Liver (tissue), 9 donors: ENCODE measurements around the gene TMEM47. TPM values are rescaled to one million over a fixed set of nuclear protein-coding genes. Genes with fewer than 3 reads are reported as not detected.

Experiments used
- DNase-seq: peaks from one replicate; pipeline ENCODE4 v3.0.0-alpha.2; 2017; ENCODE audit warnings: low spot score
- H3K27ac ChIP-seq, 2 donors: one replicate each; pipeline ENCODE4 v1.7.0; 2013; ENCODE audit warnings: inconsistent platforms in 2 of 2, low read length in 2 of 2, control low read depth in 1 of 2, low read depth in 1 of 2, mild to moderate bottlenecking in 1 of 2
- H3K27me3 ChIP-seq, 4 donors: one replicate each; pipeline versions ENCODE4 v1.6.1 to v1.7.0; 2013; ENCODE audit warnings: low read length in 3 of 4, inconsistent platforms in 1 of 4, mild to moderate bottlenecking in 1 of 4, moderate library complexity in 1 of 4; ENCODE audit not compliant: control insufficient read depth in 4 of 4, insufficient read depth in 4 of 4
- H3K36me3 ChIP-seq, 4 donors: one replicate each; pipeline versions ENCODE4 v1.6.1 to v1.7.0; 2013; ENCODE audit warnings: low read length in 3 of 4, mild to moderate bottlenecking in 3 of 4, low read depth in 1 of 4, moderate library complexity in 1 of 4; ENCODE audit not compliant: control insufficient read depth in 4 of 4, insufficient read depth in 3 of 4
- H3K4me1 ChIP-seq, 4 donors: one replicate each; pipeline versions ENCODE4 v1.6.1 to v1.7.0; 2013; ENCODE audit warnings: low read length in 3 of 4, mild to moderate bottlenecking in 3 of 4, moderate library complexity in 1 of 4; ENCODE audit not compliant: control insufficient read depth in 4 of 4, insufficient read depth in 4 of 4
- H3K4me3 ChIP-seq, 3 donors: one replicate each; pipeline versions ENCODE4 v1.6.1 to v1.7.0; 2013; ENCODE audit warnings: low read length in 3 of 3, control low read depth in 1 of 3, low read depth in 1 of 3, mild to moderate bottlenecking in 1 of 3
- H3K9ac ChIP-seq, 2 donors: one replicate each; pipeline ENCODE4 v1.7.0; 2013; ENCODE audit warnings: low read length in 2 of 2, mild to moderate bottlenecking in 2 of 2, moderate library complexity in 2 of 2, control low read depth in 1 of 2, low read depth in 1 of 2
- H3K9me3 ChIP-seq, 4 donors: one replicate each; pipeline versions ENCODE4 v1.6.1 to v1.7.0; 2013; ENCODE audit warnings: low read length in 3 of 4; ENCODE audit not compliant: control insufficient read depth in 4 of 4
- EGR1 ChIP-seq, 2 donors: IDR thresholded peaks; 2 replicates each; pipeline ENCODE4 v1.6.1; 2016 to 2018; ENCODE audit warnings: antibody characterized with exemption in 2 of 2, low read depth in 2 of 2
- FOXA1 ChIP-seq: IDR thresholded peaks from 2 replicates; pipeline ENCODE4 v1.6.1; 2016; ENCODE audit warnings: antibody characterized with exemption
- FOXA2 ChIP-seq: IDR thresholded peaks from 2 replicates; pipeline ENCODE4 v1.6.1; 2016; ENCODE audit warnings: antibody characterized with exemption
- HNF4A ChIP-seq, 2 donors: conservative IDR thresholded peaks; 2 replicates each; pipeline ENCODE4 v1.6.1; 2016; ENCODE audit warnings: antibody characterized with exemption in 2 of 2, mild to moderate bottlenecking in 2 of 2
- NR2F2 ChIP-seq: IDR thresholded peaks from 2 replicates; pipeline ENCODE4 v1.6.1; 2016; ENCODE audit warnings: antibody characterized with exemption
- RAD21 ChIP-seq, 2 donors: IDR thresholded peaks; 2 replicates each; pipeline ENCODE4 v1.6.1; 2016; ENCODE audit warnings: antibody characterized with exemption in 2 of 2, mild to moderate bottlenecking in 2 of 2
- RXRA ChIP-seq, 2 donors: IDR thresholded peaks; 2 replicates each; pipeline ENCODE4 v1.6.1; 2017 to 2018; ENCODE audit warnings: antibody characterized with exemption in 2 of 2, mild to moderate bottlenecking in 1 of 2
- SP1 ChIP-seq: IDR thresholded peaks from 2 replicates; pipeline ENCODE4 v1.6.1; 2018; ENCODE audit warnings: antibody characterized with exemption, mild to moderate bottlenecking
- TAF1 ChIP-seq: conservative IDR thresholded peaks from 2 replicates; pipeline ENCODE4 v1.6.1; 2016; ENCODE audit warnings: antibody characterized with exemption, mild to moderate bottlenecking
- YY1 ChIP-seq: IDR thresholded peaks from 2 replicates; pipeline ENCODE4 v1.6.1; 2016; ENCODE audit warnings: antibody characterized with exemption, mild to moderate bottlenecking
- WGBS: extraction: QIAGEN DNeasy Blood & Tissue Kit; methylation state at CpG from one replicate; pipeline ENCODE4 v1.1.7; 2013; 5-methylcytosine and 5-hydroxymethylcytosine counted together
- polyA plus RNA-seq, 2 donors: library from polyadenylated mRNA; stranded (reverse) in 1 of 2; unstranded in 1 of 2; fragments of 200-250 nt in 1 of 2; fragments of >200 nt in 1 of 2; fragmentation: Nextera tagmentation in 1 of 2; extraction: Ambion mirVana in 1 of 2; gene quantifications; one replicate each; pipeline versions ENCODE4 v1.2.1 to v1.2.3, GENCODE V29; 2013 to 2015
- total RNA-seq, 2 donors: library from RNA; depleted of rRNA; stranded (reverse); fragments of >200 nt; gene quantifications; one replicate each; pipeline ENCODE4 v1.2.3, GENCODE V29; 2014
- TF ChIP-seq, protein P1 (sequence below): IDR thresholded peaks from 2 replicates; pipeline ENCODE4 v1.6.1; 2016; ENCODE audit warnings: antibody characterized with exemption
- TF ChIP-seq, protein P2 (sequence below): IDR thresholded peaks from 2 replicates; pipeline ENCODE4 v1.6.1; 2016; ENCODE audit warnings: antibody characterized with exemption
- TF ChIP-seq, protein P3 (sequence below): fragments of 150-350 bp; IDR thresholded peaks from 2 replicates; pipeline ENCODE4 v1.5.1; 2017; ENCODE audit warnings: improper control_type of control experiment, low read depth, low read length; ENCODE audit not compliant: missing input control
- donor health status: healthy.
- donor health status: healthy.
- donor health status: healthy.
- donor health status: healthy.
- donor health status: healthy.

The TMEM47 gene
- total and polyA plus RNA-seq, 4 donors, result 7.1 to 13.4 (median 9.5) TPM

DNA sequence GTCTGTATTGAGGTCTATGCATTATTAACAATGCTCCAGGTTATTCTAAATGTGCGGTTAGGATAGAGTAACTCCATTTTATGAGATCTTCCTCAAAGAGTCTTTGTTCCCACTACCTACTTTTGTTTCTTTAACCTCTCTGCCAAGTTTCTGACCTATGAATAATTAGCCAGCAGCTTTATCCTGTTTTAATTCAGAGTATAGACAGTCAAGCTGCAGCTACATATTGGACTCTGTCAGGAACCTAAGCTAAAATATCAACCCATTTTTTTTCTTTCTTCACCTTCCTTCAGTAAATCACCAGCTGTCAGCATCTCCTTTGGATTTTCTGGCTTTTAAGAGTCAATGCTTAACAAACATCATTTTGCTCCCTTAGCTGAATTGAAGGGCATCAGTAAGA is 72.3 kb downstream of the TMEM47 start:
- no peaks in the 10 kb centered on the region for H3K4me1 ChIP-seq
- 87% methylated on average over 1 of the region's 1 CpG for WGBS

DNA sequence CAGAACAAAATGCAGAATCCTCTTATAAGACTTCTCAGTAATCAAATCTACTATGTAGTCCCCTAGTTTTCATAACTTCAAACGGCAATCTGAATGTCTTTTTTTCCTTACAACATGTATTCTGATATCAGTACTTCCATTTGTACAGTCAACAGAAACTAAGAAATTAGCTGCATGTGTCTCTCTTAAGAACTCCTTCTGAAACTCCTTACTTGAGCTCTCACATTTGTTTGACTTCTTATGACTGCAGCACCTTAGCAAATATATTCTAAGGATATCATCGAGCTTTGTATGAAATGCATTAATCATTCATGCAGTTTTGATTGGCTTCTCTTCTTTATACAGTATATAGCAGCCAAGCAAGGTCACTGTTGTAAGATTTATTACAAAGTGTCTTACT is 77.0 kb downstream of the TMEM47 start:
- H3K9me3 ChIP-seq, result no peaks in the 10 kb centered on the region
- no peak overlapping the region for H3K4me3 ChIP-seq
- H3K4me1 ChIP-seq, result no peaks in the 10 kb centered on the region
- H3K27ac ChIP-seq, result no peak overlapping the region
- H3K36me3 ChIP-seq, result no peaks in the 10 kb centered on the region
- no peak for DNase-seq
- WGBS, result 74% methylated on average over 2 of the region's 2 CpGs
- no peak overlapping the region for H3K9ac ChIP-seq
- TF ChIP-seq TAF1 (no peak), NR2F2 (no peak), SP1 (no peak), YY1 (no peak), EGR1 (IDR thresholded peaks at IDR 0.05; ENCODE audit: low read depth in 2 of 2) (no peak), RXRA (IDR thresholded peaks at IDR 0.05) (no peak), FOXA1 (no peak), FOXA2 (no peak), HNF4A (conservative IDR thresholded peaks at IDR 0.05) (no peak)
- TF ChIP-seq, protein P1, sequence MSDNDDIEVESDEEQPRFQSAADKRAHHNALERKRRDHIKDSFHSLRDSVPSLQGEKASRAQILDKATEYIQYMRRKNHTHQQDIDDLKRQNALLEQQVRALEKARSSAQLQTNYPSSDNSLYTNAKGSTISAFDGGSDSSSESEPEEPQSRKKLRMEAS, result no peak
- TF ChIP-seq, protein P2, sequence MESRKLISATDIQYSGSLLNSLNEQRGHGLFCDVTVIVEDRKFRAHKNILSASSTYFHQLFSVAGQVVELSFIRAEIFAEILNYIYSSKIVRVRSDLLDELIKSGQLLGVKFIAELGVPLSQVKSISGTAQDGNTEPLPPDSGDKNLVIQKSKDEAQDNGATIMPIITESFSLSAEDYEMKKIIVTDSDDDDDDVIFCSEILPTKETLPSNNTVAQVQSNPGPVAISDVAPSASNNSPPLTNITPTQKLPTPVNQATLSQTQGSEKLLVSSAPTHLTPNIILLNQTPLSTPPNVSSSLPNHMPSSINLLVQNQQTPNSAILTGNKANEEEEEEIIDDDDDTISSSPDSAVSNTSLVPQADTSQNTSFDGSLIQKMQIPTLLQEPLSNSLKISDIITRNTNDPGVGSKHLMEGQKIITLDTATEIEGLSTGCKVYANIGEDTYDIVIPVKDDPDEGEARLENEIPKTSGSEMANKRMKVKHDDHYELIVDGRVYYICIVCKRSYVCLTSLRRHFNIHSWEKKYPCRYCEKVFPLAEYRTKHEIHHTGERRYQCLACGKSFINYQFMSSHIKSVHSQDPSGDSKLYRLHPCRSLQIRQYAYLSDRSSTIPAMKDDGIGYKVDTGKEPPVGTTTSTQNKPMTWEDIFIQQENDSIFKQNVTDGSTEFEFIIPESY, result no peak
- H3K27me3 ChIP-seq, result no peaks in the 10 kb centered on the region

More for the DNA sequence above, 72.3 kb downstream of the TMEM47 start:
- Histone ChIP-seq H3K9ac (no peak overlapping the region), H3K36me3 (no peaks in the 10 kb centered on the region), H3K27me3 (no peaks in the 10 kb centered on the region), H3K27ac (no peak overlapping the region), H3K4me3 (no peak overlapping the region), H3K9me3 (no peaks in the 10 kb centered on the region)
- no peak for DNase-seq
- TF ChIP-seq FOXA2, result no peak

DNA sequence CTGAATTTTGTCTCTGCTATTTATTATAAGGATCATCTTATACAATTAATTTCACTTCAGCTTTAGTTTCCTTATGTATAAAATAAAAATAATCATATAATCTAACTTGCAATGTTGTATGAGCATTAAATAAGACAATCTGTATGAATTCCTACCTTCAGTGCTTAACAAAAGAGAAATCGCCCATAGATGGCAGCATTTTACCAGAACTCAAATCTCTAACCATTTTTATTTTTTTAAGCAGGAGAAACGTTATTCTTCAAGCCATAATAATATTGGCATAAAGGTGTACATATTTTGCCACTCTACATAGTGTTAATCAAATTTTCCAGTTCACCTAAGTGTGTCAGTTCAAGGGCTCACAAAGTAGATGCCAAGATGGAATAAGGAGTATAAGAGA is 78.8 kb downstream of the TMEM47 start:
- TF ChIP-seq RAD21 (IDR thresholded peaks at IDR 0.05) (peak; percentile 66), NR2F2 (no peak)
- TF ChIP-seq, protein P3, sequence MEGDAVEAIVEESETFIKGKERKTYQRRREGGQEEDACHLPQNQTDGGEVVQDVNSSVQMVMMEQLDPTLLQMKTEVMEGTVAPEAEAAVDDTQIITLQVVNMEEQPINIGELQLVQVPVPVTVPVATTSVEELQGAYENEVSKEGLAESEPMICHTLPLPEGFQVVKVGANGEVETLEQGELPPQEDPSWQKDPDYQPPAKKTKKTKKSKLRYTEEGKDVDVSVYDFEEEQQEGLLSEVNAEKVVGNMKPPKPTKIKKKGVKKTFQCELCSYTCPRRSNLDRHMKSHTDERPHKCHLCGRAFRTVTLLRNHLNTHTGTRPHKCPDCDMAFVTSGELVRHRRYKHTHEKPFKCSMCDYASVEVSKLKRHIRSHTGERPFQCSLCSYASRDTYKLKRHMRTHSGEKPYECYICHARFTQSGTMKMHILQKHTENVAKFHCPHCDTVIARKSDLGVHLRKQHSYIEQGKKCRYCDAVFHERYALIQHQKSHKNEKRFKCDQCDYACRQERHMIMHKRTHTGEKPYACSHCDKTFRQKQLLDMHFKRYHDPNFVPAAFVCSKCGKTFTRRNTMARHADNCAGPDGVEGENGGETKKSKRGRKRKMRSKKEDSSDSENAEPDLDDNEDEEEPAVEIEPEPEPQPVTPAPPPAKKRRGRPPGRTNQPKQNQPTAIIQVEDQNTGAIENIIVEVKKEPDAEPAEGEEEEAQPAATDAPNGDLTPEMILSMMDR, result peak; percentile 34
- Histone ChIP-seq H3K4me1 (no peaks in the 10 kb centered on the region), H3K9me3 (no peaks in the 10 kb centered on the region), H3K27ac (no peak overlapping the region), H3K9ac (no peak overlapping the region), H3K27me3 (no peaks in the 10 kb centered on the region), H3K36me3 (no peaks in the 10 kb centered on the region), H3K4me3 (no peak overlapping the region)
- 5% methylated on average over 2 of the region's 2 CpGs for WGBS
- DNase-seq, result no peak
